Measurements from ENCODE around the gene DHRSX. TPM values are rescaled to one million over a fixed set of nuclear protein-coding genes. Genes with fewer than 3 reads are reported as not detected.

The DHRSX gene
- total and polyA plus RNA-seq, 2 donors (not counting 3 experiments of a cell fraction or from before 2014, with no cell fraction given): 27.1 to 37.7 TPM

GRCh38 chrX:2176733-2177132, 324.0 kb downstream of the DHRSX start:
- Histone ChIP-seq H4K20me1 (replicated peaks; ENCODE audit: control insufficient read depth, extremely low read depth, insufficient read depth, low read length) (no peaks in the 10 kb centered on the region), H3K4me2 (ENCODE audit: insufficient read depth, low read length) (no peak overlapping the region), H2AFZ (ENCODE audit: low read depth, low read length) (no peak overlapping the region), H3K27me3 (ENCODE audit: control insufficient read depth in 2 of 2, insufficient read depth in 2 of 2, low read length in 2 of 2) (no peaks in the 10 kb centered on the region), H3K9ac (replicated peaks; ENCODE audit: extremely low read depth, insufficient read depth, low read length) (no peak overlapping the region), H3K9me3 (replicated peaks; ENCODE audit: control insufficient read depth, insufficient read depth, low read length) (peaks cover 6% of the 10 kb centered on the region), H3K79me2 (ENCODE audit: control insufficient read depth, insufficient read depth, low read length) (no peaks in the 10 kb centered on the region), H3K36me3 (ENCODE audit: control insufficient read depth in 2 of 2, extremely low read depth in 1 of 2, insufficient read depth in 2 of 2, low read length in 2 of 2) (no peaks in the 10 kb centered on the region), H3K27ac (ENCODE audit: insufficient read depth, low read depth, low read length) (no peak overlapping the region), H3K4me3 (replicated peaks in 1 of 3; ENCODE audit: insufficient read depth in 1 of 3, low read depth in 1 of 3, low read length in 3 of 3) (no peak overlapping the region), H3K9me1 (replicated peaks; ENCODE audit: control insufficient read depth, extremely low read depth, insufficient read depth, low read length) (no peaks in the 10 kb centered on the region), H3K4me1 (ENCODE audit: control insufficient read depth, extremely low read depth, insufficient read depth, low read length) (no peaks in the 10 kb centered on the region)
- no TSS peak for BruUV-seq (replicated peaks)
- FAIRE-seq: no peak
- DNase-seq (ENCODE audit: low read depth, low spot score): no peak
- intact Hi-C loops (cut with micrococcal nuclease): no loop called here
- dilution Hi-C loops (cut with MboI; ENCODE audit: extremely low pct_ligation_motif_present, low sequenced_read_pairs): no loop called here
- CTCF ChIA-PET: no interaction called here
- TF ChIP-seq FOS (IDR thresholded peaks at IDR 0.05; ENCODE audit: borderline replicate concordance, insufficient read depth, low read length): no peak
- TF ChIP-seq, protein P1, sequence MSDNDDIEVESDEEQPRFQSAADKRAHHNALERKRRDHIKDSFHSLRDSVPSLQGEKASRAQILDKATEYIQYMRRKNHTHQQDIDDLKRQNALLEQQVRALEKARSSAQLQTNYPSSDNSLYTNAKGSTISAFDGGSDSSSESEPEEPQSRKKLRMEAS (IDR thresholded peaks at IDR 0.05; ENCODE audit: insufficient read depth, insufficient read length): no peak
- POLR2A ChIA-PET: no interaction called here

DNA sequence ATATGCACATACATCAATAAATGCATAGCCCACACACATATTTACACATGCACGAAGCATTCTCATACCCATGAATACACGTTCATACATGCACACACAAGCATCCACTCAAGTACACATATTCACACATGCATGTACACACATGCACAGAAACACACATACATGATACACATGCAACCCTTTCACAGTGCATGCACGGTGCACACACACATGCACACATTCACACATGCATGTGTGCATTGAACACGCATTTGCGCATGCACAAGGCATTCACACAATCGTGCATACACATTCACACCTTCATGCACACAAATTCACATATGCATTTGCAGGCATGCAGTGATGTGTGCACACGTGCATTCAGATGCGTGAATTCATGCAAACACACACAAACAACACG, 324.5 kb downstream of the DHRSX start:
- Histone ChIP-seq H3K4me3 (replicated peaks in 1 of 3; ENCODE audit: insufficient read depth in 1 of 3, low read depth in 1 of 3, low read length in 3 of 3) (no peak overlapping the region), H3K9me1 (replicated peaks; ENCODE audit: control insufficient read depth, extremely low read depth, insufficient read depth, low read length) (no peaks in the 10 kb centered on the region), H3K27me3 (ENCODE audit: control insufficient read depth in 2 of 2, insufficient read depth in 2 of 2, low read length in 2 of 2) (no peaks in the 10 kb centered on the region), H3K9ac (replicated peaks; ENCODE audit: extremely low read depth, insufficient read depth, low read length) (no peak overlapping the region), H3K9me3 (replicated peaks; ENCODE audit: control insufficient read depth, insufficient read depth, low read length) (peaks cover 7% of the 10 kb centered on the region), H3K36me3 (ENCODE audit: control insufficient read depth in 2 of 2, extremely low read depth in 1 of 2, insufficient read depth in 2 of 2, low read length in 2 of 2) (no peaks in the 10 kb centered on the region), H3K4me2 (ENCODE audit: insufficient read depth, low read length) (no peak overlapping the region), H3K79me2 (ENCODE audit: control insufficient read depth, insufficient read depth, low read length) (no peaks in the 10 kb centered on the region), H4K20me1 (replicated peaks; ENCODE audit: control insufficient read depth, extremely low read depth, insufficient read depth, low read length) (no peaks in the 10 kb centered on the region), H2AFZ (ENCODE audit: low read depth, low read length) (no peak overlapping the region), H3K4me1 (ENCODE audit: control insufficient read depth, extremely low read depth, insufficient read depth, low read length) (no peaks in the 10 kb centered on the region), H3K27ac (ENCODE audit: insufficient read depth, low read depth, low read length) (no peak overlapping the region)
- no peak for TF ChIP-seq JUN (IDR thresholded peaks at IDR 0.05; ENCODE audit: borderline replicate concordance, insufficient read depth, insufficient read length, low read depth)
- TF ChIP-seq MYC (IDR thresholded peaks at IDR 0.05; ENCODE audit: low read depth, low read length): no peak
- TF ChIP-seq EZH2 (IDR thresholded peaks at IDR 0.05; ENCODE audit: borderline replicate concordance, low read depth, low read length, severe bottlenecking): no peak
- TF ChIP-seq GATA2 (IDR thresholded peaks at IDR 0.05; ENCODE audit: insufficient read depth, insufficient read length, low read depth, low read length): no peak
- no peak for TF ChIP-seq FOS (IDR thresholded peaks at IDR 0.05; ENCODE audit: borderline replicate concordance, insufficient read depth, low read length)
- TF ChIP-seq POLR2A (IDR thresholded peaks at IDR 0.05; ENCODE audit: low read depth, low read length): no peak
- no peak for TF ChIP-seq POLR2AphosphoS5 (IDR thresholded peaks at IDR 0.05; ENCODE audit: insufficient read depth, low read depth, low read length)
- TF ChIP-seq, protein P1 (IDR thresholded peaks at IDR 0.05; ENCODE audit: insufficient read depth, insufficient read length): no peak
- TF ChIP-seq, protein P2, sequence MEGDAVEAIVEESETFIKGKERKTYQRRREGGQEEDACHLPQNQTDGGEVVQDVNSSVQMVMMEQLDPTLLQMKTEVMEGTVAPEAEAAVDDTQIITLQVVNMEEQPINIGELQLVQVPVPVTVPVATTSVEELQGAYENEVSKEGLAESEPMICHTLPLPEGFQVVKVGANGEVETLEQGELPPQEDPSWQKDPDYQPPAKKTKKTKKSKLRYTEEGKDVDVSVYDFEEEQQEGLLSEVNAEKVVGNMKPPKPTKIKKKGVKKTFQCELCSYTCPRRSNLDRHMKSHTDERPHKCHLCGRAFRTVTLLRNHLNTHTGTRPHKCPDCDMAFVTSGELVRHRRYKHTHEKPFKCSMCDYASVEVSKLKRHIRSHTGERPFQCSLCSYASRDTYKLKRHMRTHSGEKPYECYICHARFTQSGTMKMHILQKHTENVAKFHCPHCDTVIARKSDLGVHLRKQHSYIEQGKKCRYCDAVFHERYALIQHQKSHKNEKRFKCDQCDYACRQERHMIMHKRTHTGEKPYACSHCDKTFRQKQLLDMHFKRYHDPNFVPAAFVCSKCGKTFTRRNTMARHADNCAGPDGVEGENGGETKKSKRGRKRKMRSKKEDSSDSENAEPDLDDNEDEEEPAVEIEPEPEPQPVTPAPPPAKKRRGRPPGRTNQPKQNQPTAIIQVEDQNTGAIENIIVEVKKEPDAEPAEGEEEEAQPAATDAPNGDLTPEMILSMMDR (IDR thresholded peaks at IDR 0.05; ENCODE audit: extremely low read depth in 1 of 2, insufficient read depth in 1 of 2, low read depth in 1 of 2, low read length in 2 of 2): no peak
- FAIRE-seq: no peak
- dilution Hi-C loops (cut with MboI; ENCODE audit: extremely low pct_ligation_motif_present, low sequenced_read_pairs): no loop called here
- CTCF ChIA-PET: no interaction called here
- DNase-seq (ENCODE audit: low read depth, low spot score): no peak
- POLR2A ChIA-PET: no interaction called here
- intact Hi-C loops (cut with micrococcal nuclease): no loop called here
- BruUV-seq (replicated peaks): no TSS peak

All from endothelial cell of umbilical vein (primary cell).